Adrenal gland (tissue), 5 donors: ENCODE data around the gene SVBP.

Experiments
- CTCF ChIP-seq, 6 experiments: fragments of 450-650 bp in 4 of 6; fragments of 200-600 bp in 2 of 6; sonication (generic) in 1 of 6; IDR thresholded peaks; 1 replicate in 5 of 6; 2 replicates in 1 of 6; pipeline versions ENCODE4 v1.5.1 to v1.8.0; 2016 to 2021; ENCODE audit warnings: antibody characterized with exemption in 6 of 6, mild to moderate bottlenecking in 2 of 6, moderate library complexity in 1 of 6
- POLR2A ChIP-seq, 2 donors: fragments of 450-650 bp; IDR thresholded peaks; one replicate each; pipeline ENCODE4 v1.6.1; 2017; ENCODE audit warnings: antibody characterized with exemption in 2 of 2, mild to moderate bottlenecking in 2 of 2, moderate library complexity in 1 of 2
- donor health status: DM: no; HTN: no; CAD: no.

GRCh38 chr1:42847721-42848460 lies 30.7 kb upstream of the SVBP start:
- TF ChIP-seq POLR2A (IDR thresholded peaks at IDR 0.05) (no peak), CTCF (IDR thresholded peaks at IDR 0.05) (no peak)
